RWPE2 (cell line): ENCODE data around the gene CCDC86.

Experiments
- ATAC-seq: fragments of 200-7000 bp; cut with Tn5 transposase; 3 replicates; pipeline ENCODE4 v1.9.1; 2021; ENCODE audit warnings: low read depth
- DNase-seq: peaks from one replicate; pipeline ENCODE4 v3.0.0-alpha.2; 2020; ENCODE audit warnings: low spot score
- H3K27ac ChIP-seq: fragments of 450-650 bp; 2 replicates; pipeline ENCODE4 v1.5.1; 2017; ENCODE audit warnings: mild to moderate bottlenecking; ENCODE audit not compliant: poor library complexity, severe bottlenecking
- H3K27me3 ChIP-seq: fragments of 250-450 bp; sonication (Bioruptor Pico); 2 replicates; pipeline ENCODE4 v1.5.1; 2021; ENCODE audit warnings: mild to moderate bottlenecking, moderate library complexity; ENCODE audit not compliant: insufficient read depth, poor library complexity, severe bottlenecking
- H3K36me3 ChIP-seq: fragments of 250-450 bp; sonication (Bioruptor Pico); 2 replicates; pipeline ENCODE4 v1.5.1; 2020; ENCODE audit warnings: low read depth, mild to moderate bottlenecking, moderate library complexity
- H3K4me1 ChIP-seq: fragments of 250-450 bp; sonication (Bioruptor Pico); 2 replicates; pipeline ENCODE4 v1.5.1; 2021; ENCODE audit warnings: mild to moderate bottlenecking, moderate library complexity; ENCODE audit not compliant: insufficient read depth, poor library complexity, severe bottlenecking
- H3K4me3 ChIP-seq: fragments of 250-450 bp; sonication (Bioruptor Pico); 2 replicates; pipeline ENCODE4 v1.5.1; 2021; ENCODE audit warnings: mild to moderate bottlenecking, moderate library complexity; ENCODE audit not compliant: severe bottlenecking
- H3K9me3 ChIP-seq: fragments of 250-450 bp; sonication (Bioruptor Pico); 2 replicates; pipeline ENCODE4 v1.5.1; 2021; ENCODE audit warnings: mild to moderate bottlenecking, moderate library complexity; ENCODE audit not compliant: severe bottlenecking
- CTCF ChIP-seq: fragments of 450-650 bp; IDR thresholded peaks from one replicate; pipeline ENCODE4 v1.5.1; 2017; ENCODE audit warnings: mild to moderate bottlenecking, moderate library complexity; ENCODE audit not compliant: poor library complexity, severe bottlenecking

CCDC86 gene, protein sequence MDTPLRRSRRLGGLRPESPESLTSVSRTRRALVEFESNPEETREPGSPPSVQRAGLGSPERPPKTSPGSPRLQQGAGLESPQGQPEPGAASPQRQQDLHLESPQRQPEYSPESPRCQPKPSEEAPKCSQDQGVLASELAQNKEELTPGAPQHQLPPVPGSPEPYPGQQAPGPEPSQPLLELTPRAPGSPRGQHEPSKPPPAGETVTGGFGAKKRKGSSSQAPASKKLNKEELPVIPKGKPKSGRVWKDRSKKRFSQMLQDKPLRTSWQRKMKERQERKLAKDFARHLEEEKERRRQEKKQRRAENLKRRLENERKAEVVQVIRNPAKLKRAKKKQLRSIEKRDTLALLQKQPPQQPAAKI

GRCh38 chr11:60841797-60842667 is at the start of gene CCDC86:
TSS of gene CCDC86 (plus strand) at chr11:60842113. CDS start at chr11:60842125, 12 bp downstream.
- DNase-seq (peak; percentile 92), ATAC-seq (peak; percentile 76)
- peak within 1 kb of the TSS; percentile 80 for H3K4me3 ChIP-seq
- peaks cover 11% of the 10 kb centered on the region for H3K36me3 ChIP-seq
- no peak for TF ChIP-seq CTCF
- no peaks in the 10 kb centered on the region for H3K9me3 ChIP-seq
- H3K27me3 ChIP-seq = no peaks in the 10 kb centered on the region
- peak within 1 kb of the TSS; percentile 19 for H3K27ac ChIP-seq
- peaks cover 9% of the 10 kb centered on the region for H3K4me1 ChIP-seq

DNA sequence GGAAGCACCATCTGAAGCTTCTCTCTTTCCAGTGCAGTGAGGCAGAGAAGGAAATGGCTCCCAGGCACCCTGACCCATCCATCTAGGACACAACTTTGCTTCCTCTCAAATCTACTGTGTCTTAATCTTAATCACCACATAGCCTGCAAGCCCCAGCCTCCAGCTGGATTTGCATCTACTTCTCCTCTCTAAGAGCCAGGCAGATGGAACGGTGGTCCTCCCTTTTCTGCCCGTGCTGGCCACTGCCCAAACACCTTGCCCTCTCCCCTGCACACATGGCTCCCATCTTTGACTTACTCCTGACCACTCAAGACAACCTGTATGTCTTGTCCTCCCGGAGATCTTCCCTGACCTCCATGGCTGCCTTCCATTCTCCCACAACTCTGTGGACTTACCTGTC is 49.4 kb upstream of the CCDC86 start:
- no peak for TF ChIP-seq CTCF
- Histone ChIP-seq H3K9me3 (no peaks in the 10 kb centered on the region), H3K4me1 (no peaks in the 10 kb centered on the region), H3K36me3 (no peaks in the 10 kb centered on the region), H3K4me3 (no peak overlapping the region), H3K27me3 (no peaks in the 10 kb centered on the region), H3K27ac (no peak overlapping the region)
- DNase-seq = no peak
- no peak for ATAC-seq

GRCh38 chr11:60795291-60795690 is 46.6 kb upstream of the CCDC86 start:
- no peak for DNase-seq
- Histone ChIP-seq H3K36me3 (no peaks in the 10 kb centered on the region), H3K4me3 (no peak overlapping the region), H3K27ac (no peak overlapping the region), H3K4me1 (no peaks in the 10 kb centered on the region), H3K27me3 (no peaks in the 10 kb centered on the region), H3K9me3 (no peaks in the 10 kb centered on the region)
- no peak for ATAC-seq
- TF ChIP-seq CTCF = no peak

GRCh38 chr11:60797846-60798630 is 43.9 kb upstream of the CCDC86 start:
- no peak overlapping the region for H3K27ac ChIP-seq
- no peaks in the 10 kb centered on the region for H3K9me3 ChIP-seq
- H3K4me1 ChIP-seq = no peaks in the 10 kb centered on the region
- no peaks in the 10 kb centered on the region for H3K27me3 ChIP-seq
- ATAC-seq = no peak
- H3K4me3 ChIP-seq = no peak overlapping the region
- no peak for TF ChIP-seq CTCF
- no peaks in the 10 kb centered on the region for H3K36me3 ChIP-seq
- no peak for DNase-seq
